Superior temporal gyrus (tissue), 1 donor: ENCODE measurements around the gene TNFRSF19.
"Not testable (repeated sequence)": the region's sequence is repeated elsewhere in the genome, so short reads cannot be mapped to it uniquely, and the experiment has no call there.

Experiments used
- DNase-seq: peaks from one replicate; pipeline ENCODE4 v3.0.0-alpha.2; 2016; ENCODE audit errors: extremely low spot score

Gene TNFRSF19, protein sequence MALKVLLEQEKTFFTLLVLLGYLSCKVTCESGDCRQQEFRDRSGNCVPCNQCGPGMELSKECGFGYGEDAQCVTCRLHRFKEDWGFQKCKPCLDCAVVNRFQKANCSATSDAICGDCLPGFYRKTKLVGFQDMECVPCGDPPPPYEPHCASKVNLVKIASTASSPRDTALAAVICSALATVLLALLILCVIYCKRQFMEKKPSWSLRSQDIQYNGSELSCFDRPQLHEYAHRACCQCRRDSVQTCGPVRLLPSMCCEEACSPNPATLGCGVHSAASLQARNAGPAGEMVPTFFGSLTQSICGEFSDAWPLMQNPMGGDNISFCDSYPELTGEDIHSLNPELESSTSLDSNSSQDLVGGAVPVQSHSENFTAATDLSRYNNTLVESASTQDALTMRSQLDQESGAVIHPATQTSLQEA

DNA sequence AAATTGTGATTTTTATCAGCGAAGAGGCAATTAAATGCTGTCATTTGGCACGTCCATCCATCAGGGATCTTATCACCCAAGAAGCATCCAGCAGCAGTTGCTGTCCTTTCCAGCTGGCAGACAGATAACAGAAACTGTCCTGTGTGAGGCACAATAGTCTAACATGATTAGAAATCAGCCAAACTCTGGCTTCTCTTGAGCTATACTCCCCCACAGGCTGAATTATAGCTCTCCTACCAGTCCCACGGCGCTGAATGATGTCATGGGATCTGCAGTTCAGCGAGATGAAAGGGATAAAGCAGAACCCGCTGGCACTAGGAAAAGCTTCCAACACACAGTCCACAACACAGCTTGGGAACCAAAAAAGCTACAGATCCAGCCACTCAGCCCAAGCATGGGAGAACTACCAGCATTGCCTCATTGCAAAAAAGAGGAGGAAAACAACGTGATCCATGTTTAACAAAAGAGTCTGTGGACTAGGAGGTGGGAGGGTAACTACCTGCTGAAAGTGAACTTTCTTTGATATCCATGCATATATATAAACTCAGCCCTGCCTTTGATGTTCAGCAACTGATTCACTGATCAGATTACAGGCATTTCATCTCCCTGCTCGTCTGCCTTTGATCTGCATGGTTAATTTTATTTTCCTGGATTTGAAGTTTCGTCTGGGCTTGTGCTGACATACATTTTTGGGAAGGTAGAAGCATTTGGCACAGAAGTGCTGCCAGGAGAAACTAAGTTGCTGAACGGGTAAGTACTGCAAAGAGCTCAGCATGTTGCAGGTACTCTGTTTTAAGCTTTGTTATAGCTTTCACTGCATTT is at the start of gene TNFRSF19:
Gene TNFRSF19 (plus strand): TSS at position 314 of the 822 bp plus-strand sequence. CDS start 19,772 bp downstream, outside the sequence.
- peak; percentile 62 for DNase-seq

DNA sequence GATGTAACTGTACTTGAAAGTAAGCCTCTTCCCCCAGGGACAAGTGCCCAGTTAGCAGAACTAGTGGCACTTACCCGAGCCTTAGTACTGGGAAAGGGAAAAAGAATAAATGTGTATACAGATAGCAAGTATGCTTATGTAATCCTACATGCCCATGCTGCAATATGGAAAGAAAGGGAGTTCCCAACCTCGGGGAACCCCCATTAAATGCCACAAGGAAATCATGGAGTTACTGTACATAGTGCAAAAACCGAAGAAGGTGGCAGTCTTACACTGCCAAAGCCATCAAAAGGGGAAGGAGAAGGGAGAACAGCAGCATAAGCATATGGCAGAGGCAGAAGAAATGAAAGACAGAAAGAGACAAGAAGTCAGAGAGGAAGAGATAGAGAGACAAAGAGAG is 40.3 kb upstream of the TNFRSF19 start:
- not testable (repeated sequence) for DNase-seq

DNA sequence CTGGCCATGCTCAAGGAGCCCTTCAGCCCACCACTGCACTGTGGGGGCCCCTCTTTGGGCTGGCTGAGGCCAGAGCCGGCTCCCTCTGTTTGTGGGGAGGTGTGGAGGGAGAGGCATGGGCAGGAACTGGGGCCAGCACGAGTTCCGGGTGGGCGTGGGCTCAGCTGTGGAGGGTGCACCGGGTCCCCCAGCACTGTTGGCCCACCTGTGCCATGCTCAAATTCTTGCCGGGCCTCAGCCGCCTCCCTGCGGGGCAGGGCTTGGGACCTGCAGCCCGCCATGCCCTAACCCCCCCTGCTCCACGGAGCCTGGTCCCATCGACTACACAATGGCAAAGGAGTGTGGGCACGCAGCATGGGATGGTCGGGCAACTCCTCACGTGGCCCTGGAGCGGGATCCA is 38.8 kb upstream of the TNFRSF19 start:
- no peak for DNase-seq

DNA sequence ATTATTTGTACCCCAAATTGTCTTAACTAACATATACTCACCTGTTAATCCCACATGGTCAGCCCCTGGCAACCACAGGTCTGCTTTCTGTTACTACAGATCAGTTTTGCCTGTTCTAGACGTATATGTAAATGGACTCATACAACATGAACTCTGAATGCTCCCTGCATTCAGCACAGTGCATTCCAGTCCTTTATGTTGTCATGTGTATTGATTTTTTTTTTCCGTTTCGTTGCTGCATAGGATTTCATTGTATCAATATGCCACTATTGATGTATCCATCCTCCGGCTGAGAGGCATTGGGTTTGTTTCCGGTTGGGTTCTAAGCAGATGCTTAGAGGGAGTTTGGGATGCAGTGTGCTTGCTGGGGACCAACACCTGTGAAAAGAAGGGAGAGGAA is 36.1 kb upstream of the TNFRSF19 start:
- DNase-seq: no peak

DNA sequence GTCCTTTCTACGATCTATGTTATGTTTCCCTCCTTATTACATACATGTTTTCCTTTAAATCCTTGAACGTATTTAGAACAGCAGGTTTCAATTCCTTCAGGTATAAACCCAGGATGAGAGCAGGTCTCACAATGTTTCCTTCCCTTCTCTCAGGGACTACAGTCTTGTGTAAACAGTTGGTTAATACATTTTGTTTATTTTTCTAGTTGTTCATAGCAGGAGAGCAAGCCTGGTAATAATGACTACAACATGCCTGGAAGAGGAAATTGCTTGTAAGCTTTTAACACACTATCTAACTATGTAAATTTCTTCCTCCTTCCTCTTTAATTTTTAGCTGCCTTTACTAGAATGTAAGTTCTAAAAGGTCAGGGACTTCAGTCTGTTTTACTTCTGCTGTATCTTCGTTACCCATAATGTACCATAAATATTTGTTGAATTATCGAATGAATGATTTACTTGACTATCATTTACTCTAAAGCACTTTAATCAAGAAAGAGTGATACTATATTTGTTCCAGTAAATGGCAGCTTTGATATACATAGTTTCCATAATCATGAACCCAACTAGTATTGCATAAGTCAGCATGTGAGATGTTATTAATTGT is 28.9 kb upstream of the TNFRSF19 start:
- DNase-seq: no peak

DNA sequence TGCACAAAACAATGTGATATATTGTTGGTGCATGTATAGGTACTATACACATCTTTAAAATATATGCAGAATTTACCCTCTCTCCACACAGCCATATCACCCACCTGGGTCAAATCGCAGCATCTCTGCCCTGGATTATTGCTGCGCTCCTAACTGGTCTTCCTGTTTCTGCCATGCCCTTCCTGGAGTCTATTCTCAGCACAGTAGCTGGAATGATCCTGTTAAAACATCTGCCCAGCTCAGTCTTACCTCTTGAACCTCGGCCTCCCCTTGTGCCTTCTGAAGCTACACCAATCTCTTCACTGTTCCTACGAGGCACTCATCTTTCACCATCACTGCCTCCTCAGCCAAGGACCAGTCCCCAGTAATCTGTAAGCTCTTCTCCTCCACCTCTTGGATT is 25.5 kb upstream of the TNFRSF19 start:
- DNase-seq: no peak

DNA sequence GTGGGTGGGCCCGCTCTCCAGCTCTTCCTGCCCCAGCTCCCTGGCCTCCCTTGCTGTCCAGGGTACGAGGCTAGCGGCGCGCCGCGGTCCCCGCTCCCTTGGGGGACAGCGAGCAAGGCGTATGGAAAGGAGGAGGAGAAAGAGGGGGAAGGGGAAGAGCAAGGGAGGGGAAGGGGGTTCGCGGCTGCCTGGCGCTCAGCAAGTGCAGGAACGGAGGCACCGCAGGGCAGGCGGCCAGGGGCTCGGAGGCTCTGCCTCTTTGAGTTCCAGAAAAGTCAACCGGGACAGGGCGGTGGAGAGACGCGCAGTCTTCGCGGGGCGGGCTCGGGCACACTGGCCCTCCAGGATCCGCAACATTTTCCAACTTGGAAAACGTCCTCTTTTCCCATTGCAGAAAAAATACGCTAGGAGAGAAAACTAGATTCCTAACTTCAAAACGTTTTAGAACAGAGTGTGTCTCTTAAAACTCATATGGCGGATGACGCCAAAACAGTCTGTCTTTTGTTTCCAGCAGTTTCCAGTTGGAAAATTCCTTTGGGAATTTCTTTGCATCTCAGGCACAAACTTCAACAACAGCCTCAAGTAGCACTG is 23.1 kb upstream of the TNFRSF19 start:
- no peak for DNase-seq

DNA sequence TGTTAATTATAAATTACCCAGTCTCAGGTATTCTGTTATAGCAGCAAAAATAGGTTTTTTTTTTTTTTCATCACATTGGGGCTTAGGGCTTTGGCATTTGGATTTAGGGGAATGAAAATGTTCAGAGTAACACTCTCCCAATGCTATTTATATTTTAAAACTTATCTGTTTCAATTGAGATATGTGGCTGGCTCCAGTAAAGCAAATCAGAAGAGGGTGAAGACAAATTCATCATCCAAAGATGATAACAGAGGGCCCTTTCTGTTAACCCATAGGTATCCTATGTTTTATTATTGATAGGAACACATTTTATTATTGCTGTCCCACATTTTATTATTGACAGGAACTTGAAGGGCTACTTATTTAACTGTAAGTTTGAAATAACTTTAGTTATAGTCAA is 20.5 kb upstream of the TNFRSF19 start:
- no peak for DNase-seq

DNA sequence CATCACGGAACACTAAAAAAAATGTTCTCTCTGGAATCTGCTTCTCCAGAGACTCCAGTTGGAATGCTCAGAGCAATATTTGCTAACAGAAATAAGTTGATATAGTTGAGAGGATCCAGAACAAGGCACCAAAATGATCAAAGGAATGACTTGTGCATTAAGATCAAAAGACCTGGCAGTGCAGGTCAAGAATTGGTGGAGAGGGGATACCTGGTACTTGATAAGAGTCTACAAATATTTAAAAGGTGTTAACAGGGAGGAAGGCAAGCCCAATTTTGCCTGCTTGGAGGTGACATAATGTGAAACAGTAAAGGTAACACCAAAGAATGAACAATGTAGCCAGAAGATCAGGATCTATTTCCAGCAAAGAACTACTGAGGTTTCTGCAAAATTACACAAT is 20.0 kb upstream of the TNFRSF19 start:
- no peak for DNase-seq

DNA sequence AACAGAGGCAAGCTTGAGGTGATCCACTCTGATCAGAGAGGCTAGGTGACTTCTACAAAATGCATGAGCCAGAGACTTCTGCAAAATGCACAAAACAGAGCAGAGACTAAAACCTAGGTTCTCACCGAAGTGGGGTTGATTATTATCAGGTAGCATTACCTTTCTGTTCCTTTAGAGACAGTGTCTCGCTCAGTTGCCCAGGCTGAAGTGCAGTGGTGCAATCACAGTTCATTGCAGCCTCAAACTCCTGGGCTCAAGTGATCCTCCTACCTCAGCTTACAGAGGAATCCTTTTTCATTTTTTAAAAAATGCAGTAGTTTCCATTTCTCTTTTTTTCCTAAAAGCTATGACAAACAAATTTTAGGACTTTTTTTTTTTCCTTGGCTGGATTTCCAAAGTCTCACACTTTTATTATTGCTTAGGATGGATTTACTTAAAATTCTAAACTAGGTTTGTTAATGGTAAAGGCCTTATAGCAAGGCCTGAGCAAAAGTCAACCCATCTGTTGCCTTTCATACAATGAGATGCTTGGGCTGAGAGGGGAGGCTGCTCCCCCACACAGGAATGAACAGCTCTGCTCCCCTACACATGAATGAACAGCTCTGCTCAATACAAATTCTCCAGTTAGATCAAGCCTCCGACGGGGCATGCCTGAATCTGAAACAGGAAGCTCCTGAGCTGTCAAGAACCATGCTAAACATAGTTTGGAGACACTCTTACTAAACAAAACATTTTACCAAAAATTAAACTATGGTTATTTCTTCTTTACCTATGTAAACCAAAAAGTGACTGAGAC is 18.8 kb upstream of the TNFRSF19 start:
- DNase-seq: no peak

DNA sequence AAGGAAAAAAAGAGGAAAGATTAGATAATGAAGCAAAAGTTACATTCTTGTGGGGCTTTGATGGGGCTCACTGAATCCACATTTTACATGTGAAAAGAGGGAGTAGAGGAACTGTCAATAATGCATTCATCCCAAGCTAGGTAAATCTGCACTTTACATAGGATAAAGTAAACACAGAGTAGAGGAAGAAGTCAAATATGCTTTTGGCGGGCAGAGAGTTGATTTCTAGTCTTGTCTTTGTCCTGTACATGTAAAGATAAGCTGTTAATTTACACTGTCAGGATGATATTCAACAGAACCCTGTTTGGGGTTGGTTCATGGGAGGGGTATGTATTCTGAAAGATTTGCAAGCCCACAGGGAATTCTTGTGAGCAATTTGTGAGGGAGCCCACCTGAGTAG is 18.0 kb upstream of the TNFRSF19 start:
- no peak for DNase-seq

DNA sequence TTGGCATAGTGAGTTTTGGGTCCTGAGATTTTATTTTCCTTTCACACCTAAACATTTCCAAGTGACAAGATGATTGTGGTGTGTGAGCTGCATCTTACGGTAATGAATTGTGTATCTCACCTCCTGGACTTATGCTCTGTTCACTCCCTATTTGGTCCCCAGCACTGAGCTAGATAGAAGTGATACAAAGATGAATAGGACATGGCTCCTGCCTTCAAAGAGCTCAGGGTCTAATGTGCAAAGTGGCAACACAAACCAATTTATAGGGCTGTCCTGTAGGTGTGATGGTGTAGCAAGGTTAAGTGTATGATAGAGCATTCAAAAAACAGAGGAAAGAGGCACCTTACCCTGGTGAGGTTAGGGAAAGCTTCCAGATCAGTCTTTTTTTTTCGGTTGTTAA is 17.6 kb upstream of the TNFRSF19 start:
- DNase-seq: no peak

DNA sequence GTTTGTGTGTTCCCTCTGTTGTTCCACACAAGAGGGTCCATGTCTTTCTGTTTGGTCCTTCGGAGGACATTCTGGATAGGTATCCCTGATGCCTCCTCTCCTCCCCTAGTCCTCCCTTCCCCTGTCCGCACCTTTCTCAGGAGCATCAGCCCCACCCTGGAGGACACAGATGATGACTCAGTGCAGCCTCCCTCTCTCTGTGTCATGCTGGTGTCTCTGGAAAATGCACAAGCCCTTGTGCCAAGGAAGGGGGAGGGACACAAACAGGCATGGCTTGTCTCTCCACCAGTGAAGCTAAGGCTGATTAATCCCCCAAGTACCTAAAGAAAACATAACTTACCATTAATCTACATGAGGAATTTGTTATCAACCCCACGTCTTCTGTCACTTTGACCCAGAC is 16.2 kb upstream of the TNFRSF19 start:
- no peak for DNase-seq

DNA sequence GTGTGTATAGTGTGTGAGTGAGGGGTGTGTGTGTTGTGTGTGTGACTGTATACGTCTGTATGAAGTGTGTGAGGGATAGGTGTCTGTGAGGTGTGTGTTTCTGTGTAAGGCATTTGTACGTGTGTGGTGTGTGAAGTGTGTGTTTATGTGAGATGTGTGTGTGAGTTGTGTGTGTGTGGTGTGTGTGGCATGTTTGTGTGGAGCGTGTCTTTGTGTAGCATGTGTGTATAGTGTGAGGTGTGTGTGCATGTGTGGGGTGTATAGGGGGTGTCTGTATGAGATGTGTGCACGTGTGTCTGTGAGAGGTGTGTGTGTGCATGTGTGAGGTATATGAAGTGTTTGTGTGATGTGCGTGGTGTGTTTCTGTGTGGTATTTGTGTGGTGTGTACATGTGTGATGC is 13.2 kb upstream of the TNFRSF19 start:
- no peak for DNase-seq

DNA sequence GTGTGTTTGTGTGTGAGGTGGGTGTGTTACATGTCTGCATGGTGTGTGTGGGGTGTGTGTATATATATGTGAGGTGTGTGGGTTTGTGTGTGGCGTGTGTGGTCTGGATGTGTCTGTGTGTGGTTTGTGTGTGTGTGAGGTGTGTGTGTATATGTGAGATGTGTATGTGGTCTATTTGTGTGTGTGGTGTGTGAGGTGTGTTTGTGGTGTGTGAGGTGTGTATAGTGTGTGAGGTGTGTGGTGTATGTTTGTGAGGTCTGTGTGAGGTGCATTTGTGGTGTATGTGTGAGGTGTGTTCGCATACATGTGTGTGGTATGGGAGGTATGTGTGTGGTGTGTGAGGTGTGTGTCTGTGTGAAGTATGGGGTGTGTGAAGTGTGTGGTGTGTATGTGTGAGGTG is 12.5 kb upstream of the TNFRSF19 start:
- no peak for DNase-seq

DNA sequence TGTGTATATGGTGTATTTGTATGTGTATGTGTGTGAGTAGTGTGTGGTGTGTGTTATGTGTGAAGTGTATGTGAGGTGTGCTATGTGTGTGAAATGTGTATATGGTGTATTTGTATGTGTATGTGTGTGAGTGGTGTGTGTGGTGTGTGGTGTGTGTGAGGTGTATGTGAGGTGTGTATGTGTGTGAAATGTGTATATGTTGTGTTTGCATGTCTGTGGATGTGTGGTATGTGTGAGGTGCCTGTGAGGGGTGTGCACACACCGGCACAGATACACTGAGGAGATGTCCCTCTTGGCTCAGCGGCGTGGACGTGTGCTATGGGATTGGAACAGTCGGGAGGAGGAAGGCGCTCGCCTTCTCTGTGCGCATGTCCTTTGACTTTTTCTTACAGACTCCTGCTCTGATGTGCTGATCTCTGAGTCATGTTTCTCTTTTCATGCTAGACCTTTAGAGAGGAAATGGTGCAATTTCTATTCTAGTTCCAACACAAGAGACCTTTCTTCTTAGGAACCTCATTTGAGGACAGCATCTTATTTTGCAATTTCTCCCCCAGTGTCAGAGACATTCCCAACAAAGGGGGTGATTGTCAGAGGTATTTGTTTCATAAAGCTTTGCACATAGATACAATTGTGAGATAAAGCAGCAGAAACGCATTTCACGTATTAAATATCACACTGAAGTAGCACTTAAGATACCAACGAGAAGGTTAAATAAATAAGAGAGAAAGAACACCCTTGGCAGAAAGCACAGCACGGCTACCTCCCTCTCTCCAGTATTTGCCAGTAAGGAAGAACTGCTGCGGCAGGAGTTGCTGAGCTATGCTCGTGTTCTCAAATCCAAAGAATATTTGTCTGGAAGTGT is 11.3 kb upstream of the TNFRSF19 start:
- DNase-seq: no peak

DNA sequence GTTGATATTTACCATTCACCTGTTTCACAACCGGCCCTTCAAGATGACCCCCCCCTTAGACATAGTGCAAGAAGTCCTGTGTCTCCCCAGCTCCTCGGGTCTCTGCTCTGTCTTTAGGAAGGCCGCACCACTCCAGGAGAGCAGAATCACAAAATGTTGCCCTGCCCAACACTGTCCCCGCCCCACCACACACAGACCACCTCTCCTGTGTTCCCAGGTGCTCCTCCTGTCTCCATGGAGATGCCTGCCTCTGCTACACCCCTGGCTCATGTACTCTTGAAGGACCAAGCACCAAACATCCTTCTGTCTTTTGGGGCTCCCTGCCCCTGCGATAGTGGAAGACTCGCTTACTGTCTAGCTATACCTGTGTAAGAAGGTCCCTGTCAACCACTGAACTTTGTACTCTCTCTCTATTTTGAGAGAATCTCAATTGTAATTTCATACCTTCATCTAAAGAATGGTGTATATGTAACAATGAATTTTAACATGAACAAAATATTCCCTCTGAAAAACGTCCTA is 9.6 kb upstream of the TNFRSF19 start:
- no peak for DNase-seq

DNA sequence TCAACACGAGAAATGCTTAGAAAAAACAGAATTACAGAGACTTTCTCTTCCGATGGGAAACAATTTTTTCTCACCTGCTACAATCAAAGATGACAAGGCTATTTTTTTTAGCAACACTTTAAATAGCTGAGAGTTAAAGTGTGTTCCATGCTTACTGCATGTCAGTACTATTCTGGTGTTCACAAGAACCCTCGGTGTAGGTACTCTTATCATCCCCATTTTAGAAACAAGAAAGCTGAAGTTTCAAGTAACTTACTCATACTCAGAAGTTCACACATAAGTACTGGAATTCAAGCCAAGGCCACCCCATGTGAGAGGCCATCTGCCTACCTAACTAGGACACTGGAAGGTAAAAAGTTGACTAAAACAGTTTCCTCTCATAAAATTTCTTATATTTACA is 9.0 kb upstream of the TNFRSF19 start:
- DNase-seq: no peak

DNA sequence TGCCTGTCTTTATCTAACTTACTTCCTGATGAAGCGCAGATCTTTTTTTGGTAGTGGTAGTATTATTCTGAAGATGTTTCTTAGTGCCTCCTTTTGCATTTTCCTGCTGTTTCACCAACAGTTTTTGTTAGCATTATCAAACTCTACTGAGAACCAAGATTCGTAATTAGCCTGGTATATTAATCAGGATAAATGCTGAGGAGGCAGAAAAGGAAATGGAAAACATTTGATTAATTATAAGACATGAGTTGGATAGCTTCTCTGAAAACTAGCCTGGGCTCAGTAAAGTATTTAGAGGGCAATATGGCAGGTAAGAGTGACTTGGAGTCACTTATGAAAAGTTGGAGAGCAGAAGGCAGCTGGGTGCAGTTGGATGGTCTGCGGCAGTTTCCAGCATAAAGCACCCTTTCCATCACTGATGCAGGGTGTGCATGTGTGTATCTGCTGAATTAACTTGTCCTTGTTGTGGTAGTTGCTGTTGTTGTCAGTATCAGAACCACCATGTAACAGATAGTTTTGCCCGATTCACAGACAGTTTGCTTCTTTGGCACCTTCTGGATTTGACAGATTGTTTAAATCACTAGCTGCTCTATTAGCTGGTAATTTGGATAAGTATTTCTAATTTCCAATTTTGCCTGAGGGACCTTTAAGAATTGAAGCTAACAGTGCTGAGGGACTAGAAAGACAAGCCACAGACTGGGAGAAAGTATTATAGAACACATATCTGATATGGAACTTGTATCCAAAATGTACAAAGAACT is 6.9 kb upstream of the TNFRSF19 start:
- DNase-seq: no peak
